ENCODE data around the gene UBL4B.
"Not testable (repeated sequence)": the region's sequence is repeated elsewhere in the genome, so short reads cannot be mapped to it uniquely, and the experiment has no call there.

The UBL4B gene, protein sequence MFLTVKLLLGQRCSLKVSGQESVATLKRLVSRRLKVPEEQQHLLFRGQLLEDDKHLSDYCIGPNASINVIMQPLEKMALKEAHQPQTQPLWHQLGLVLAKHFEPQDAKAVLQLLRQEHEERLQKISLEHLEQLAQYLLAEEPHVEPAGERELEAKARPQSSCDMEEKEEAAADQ

DNA sequence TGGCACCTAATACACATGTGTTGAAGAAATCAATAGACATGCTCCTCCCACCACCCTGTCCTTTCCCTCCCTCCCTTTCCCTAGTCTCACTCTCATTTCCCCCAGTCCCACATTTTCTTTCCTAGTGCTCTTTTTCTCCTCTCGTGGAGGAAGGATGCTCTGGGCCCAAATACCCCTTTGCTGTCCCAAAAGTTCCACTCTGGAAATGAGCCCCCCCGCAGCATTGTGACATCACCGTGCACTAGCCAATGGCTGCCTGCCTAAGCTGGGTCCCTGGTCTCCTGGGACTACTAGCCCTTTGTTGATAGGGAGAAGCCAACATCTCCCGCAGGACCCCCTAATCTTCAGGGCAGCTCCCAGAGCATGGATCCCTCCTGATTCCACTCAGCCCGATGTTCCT is at the start of gene UBL4B:
Gene UBL4B (plus strand): TSS at position 301 of the 400 bp plus-strand sequence. CDS start 92 bp downstream, at position 393.
- DNase-seq = no peak

DNA sequence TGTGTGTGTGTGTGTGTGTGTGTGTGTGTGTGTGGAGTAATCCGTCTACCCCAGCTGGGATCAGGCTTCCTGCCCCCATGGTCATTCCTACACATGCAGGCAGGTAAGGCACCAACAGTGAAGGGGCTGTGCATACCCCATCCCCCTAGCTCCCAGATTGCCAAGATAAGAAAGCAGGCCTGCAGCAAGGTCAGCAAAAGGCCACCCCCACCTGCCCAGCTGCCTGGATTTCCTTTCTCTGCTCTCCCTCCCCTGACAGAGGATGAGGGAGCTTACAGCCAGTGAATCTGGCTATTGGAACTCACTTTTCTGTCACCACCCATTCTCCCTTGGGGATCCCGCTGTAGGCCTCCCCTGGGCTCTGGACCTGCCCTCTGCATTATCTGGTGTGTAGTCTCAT is 49.6 kb upstream of the UBL4B start:
- no peak for DNase-seq

- DNase-seq = no peak
These were observed 48.5 kb upstream of the UBL4B start for GRCh38 chr1:110063781-110064180.

DNA sequence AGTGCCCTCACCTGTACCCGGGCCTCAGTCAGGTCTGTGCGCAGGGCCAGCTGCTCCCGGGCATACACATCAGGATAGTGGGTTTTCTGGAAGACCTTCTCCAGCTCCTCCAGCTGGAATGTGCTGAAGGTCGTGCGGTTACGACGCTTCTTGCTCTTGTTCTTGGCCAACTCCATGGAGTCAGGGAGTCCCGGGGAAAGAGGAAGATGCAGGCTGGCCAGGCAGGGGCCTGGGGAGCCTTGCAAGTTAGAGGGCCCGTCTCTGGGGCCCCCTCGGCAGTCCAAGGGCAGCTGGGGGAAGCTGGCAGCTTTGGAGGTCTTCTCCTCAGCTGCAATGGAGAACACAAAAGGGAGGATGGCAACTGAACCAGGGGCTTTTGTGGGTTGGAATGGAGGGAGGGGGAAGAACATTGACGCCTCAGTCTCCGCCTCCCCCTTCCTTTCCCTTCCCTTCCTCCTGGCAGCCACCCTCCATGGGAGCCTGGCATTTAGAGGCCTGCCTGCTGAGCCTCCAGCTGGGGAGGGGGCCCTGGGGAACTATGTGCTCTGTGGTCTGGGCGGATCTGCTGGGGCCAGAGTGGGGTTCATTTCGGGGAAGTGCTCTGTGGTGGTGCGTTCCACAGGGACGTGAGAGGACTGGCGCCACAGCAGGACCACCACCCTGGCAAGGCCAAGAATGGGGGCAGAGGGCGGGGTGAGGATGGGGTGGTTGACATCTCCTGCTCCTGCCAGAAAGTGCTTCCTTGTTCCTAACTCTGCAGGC is 47.5 kb upstream of the UBL4B start:
- DNase-seq = no peak

DNA sequence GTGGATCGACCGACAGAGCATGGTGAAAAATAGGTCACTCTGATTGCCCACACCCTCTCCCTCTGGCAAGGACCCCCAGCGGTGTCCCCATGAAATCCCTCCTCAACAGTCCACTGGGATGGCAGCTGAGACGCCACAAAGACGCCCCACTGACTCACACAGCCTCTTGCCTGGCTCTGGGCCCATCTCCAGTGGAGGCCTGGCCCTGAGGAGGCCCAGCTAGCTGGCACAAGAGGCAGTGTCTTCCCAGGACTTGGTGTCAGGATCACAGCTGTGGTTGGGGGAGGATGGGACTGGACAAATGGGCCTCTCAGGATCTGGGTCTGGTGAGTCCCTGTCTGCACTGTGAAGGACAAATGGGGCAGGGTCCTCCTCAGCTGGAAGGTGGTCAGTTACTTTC is 46.4 kb upstream of the UBL4B start:
- DNase-seq = no peak

GRCh38 chr1:110067479-110067892 is 44.8 kb upstream of the UBL4B start:
- DNase-seq = no peak

DNA sequence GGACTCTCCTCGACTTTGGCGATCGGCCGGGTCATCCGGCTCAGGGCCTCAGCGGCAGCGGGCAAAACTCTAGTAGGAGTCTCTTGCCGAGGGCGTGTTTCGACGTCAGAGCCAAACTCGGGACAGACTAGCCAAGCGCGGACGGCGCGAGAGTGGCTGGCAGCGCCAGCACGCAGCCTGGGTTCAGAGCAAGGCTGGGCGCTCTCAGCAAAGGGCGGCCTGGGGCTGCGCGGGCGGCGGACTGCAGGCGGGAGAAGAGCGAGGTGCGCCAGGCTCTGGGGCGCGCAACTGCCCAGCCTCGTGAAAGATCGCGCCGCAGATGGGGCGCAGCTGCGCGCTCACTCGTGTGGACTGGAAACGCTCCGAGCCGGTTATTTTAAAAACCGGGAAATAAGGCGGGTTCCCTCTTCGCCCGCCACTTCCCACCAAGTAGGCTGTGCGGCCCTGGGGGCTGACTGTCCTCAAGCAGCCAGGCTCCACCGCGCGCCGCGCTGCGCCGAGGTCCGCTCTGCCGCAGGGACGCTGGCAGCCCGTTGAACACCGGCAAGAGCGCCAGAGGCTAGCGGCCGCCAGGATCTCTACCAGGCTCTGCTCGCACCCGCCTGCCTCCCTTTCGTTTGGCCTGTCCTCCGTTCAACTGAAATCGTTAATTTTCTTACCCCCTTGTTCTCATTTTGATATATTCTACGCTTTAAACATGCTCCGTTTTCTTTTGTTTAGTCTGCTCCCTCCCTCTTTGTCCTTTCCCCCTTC is 44.2 kb upstream of the UBL4B start:
- peak in 1 of 2 donors; percentile 11 for DNase-seq

DNA sequence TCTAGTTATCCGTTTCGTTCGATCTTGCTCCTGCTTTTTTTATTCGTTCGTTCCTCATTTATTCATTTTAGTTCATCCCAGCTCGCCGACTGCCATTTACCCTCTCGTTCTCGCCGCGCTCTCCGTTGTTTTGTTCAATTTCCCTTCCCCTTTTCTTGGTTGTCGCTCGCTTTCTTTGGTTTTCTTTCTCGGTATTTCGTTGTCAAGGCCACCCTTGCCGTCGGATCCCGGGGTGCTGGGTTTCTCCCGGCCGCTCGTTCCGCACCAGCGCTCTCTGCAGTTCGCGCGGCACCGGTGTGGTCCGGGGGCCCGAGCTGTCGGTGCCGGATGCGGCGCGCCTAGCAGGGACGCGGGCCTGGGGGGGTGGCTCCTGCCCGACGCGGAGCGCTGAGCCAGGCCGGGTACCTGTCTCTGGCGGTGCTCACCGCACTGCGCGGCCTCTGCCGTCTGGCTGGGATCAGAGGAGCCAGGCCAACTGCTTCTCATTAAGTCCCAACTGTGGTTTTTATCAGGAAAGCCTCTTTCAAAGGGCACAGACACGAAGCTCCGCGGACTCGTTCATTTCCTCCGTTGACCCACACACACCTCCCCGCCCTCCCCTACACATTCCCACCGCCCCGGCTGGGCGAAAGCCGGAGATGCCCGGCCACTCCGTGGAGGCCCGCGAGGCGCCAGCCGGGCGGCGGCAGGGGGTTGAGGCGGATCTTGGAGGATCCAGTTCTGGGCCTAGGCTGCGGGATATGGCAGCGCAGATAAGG is 43.4 kb upstream of the UBL4B start:
- DNase-seq = peak in 1 of 2 donors; percentile 44

DNA sequence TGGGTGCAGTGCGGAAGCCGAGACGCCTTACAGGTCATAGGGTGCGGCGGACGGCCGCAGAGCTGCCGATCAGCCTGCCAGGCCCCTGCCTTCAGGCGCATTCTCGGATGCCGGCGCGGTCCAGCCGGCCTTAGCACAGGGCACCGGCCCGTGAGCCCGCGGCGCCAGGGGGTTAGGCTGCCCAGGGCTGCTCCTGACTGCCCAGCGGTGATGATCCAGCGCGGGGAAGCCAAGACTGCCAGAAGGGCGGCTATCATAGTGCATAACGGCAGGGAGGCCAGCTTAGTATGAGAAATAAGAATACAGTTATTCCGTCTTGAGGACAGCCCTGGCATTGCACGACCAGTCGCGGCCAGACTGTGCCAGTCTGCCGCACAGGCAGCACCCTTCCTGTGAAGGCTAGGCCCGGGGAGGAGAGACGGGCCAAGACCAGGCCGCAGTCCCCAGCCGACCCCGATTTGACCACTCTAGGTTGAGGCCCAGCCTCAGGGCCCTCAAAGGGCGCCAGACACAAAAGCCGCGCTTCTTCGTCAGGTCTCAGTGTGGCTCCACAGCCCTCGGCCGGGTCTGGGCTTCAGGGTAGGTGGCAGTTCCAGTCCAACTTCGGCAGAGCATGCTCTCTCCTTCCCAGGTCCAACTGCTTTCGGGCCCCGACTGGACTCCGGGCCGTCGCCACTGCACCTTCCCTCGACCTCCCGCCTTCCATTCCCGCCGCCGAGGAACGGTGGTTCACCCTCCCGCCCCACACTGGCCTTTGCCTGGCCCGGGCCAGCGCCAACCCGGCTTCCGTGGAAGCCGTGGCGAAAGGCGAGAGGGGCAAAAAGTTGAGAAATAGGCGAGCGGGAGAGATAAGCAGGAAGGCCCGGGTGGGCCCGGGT is 42.6 kb upstream of the UBL4B start:
- DNase-seq = peak in 1 of 2 donors; percentile 20

- DNase-seq = no peak
These were observed 42.0 kb upstream of the UBL4B start for GRCh38 chr1:110070282-110070669.

DNA sequence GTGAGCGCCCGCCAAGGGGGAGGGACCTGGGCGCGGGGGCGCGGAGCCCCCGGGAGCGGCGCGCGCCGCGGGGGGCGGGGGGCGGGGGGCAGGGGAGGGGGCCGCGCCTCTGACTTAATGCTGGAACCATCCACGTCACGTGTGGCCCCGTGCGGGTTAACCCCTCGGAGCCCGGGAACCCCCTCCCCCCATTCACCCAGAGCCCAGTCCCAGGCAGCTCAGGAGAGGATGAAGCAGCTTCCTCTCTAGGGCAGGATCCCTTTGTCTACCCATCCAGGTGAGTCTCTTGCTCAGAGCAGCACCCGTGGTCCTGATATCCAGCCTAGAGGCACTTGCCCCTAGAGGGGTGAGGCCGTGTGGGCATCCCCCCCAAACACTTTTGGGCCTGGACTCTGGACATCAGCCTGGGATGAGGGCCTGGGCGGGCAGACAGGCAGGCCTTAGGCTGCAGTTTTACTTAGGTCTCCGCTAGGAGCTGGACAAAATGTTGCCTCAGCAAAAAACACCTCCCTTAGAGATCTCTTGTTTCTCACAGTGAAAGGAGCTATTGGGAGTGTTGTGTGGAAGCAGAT is 41.5 kb upstream of the UBL4B start, which contains the start of gene ALX3:
Gene ALX3 (minus strand): TSS at position 2 of the 572 bp plus-strand sequence. CDS start 60 bp downstream, outside the sequence.
- no peak for DNase-seq

DNA sequence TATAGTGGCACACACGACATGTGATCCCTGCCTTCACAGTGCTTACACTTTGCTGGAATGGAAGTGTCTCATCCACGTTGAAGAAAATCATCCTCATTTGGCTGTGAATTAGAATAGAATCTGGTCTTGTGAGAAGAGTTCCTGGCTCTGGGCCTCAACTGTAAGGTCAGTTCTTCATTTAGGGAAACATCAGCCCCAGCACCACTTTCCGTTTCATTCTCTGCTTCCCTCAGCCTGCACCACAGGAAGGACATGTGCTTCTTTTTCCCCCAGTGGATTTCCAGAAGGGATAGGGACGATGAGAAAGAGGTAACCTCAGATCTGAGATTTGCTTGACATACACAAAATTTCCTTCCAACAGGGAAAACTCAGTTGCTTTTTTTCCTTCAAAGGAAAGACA is 38.1 kb upstream of the UBL4B start:
- no peak for DNase-seq

DNA sequence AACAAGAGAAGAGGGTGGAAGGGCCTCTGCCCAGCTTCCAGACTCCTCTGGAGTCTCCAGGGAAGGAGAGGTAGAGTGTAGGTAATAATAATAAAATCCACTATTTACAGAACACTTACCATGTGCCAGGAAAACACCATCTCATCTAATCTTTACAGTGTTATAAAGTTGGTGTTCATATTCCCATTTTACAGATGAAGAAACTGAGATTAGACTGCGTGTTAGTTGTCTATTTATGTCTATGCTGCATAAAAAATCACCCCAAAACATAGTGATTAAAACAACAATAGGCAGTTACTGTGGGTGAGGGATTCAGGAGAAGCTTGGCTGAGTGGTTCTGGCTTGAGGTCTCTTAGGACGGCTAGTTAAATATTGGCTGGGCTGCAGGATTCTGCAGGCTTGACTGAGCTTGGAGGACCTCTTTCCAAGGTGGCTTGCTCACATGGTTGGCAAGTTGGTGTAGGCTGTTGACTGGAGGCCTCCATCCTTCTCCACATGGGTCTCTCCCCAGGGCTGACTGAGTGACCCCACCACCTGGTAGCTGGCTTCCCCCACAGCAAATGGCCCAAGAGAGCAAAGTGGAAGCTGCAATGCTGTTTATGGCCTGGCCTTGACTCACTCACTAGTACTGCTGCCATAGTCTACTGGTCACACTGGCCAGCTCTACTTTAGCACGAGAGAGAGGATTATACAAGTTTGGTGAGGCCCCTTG is 35.3 kb upstream of the UBL4B start:
- DNase-seq = no peak

- DNase-seq = not testable (repeated sequence)
These were observed 32.2 kb upstream of the UBL4B start for GRCh38 chr1:110079995-110080394.

GRCh38 chr1:110081061-110081460 is 31.2 kb upstream of the UBL4B start:
- DNase-seq = no peak

DNA sequence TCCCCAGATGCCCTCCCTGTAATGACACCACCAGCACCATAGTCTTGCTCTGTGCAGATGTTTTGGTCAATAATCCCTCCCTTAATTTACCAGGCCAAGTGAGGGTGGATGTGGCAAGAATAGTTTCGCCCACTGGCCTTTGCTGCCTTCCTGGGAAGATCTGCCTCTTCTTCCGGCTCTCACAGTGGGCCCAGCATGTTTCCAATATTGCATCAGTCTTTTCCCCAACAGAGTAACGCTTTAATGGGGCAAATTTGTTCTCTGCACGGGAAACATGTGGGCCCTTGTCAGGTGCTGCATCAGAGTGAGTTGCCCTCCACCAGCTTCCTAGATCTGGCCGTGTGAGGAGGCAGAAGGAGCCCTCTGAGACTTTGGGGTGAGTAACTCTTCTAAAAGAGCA is 29.8 kb upstream of the UBL4B start:
- no peak for DNase-seq

DNA sequence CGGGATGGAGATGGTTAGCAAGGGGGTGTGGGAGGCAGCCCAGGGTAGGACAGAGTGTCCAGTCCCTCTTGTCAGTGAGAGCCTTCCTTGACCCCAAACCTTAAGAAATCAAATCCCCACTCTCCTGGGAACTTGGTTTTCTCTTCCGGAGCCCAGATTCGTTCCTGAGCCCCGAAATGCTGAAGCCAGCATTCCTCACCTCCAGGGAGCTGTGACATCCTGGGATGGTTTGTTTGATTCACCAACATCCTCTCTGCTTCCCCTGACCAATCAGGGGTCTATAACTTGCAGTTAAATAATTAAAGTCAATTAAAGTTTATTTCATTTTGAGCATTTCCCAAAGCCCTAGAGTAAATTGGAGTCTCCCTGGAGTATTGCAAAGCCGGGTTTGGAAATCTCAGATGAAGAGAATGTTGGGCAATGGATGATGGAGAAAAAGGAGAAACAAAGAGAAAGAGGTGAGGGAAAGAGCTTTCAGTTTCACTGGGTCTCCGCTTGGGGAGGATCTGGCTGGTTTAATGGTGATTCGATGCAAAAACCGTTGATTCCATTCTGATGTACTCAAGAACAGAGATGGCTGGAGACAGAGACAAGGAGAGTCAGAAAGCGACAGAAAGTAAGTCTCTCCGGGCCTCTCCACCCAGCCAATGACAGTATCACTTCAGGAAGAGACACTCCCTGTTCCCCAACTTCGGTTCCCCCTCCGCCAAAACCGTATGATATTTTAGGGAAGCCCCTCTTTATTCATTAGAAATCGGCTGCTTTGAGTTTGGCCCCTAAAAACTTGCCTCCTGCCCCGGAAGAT is 29.0 kb upstream of the UBL4B start:
- no peak for DNase-seq

DNA sequence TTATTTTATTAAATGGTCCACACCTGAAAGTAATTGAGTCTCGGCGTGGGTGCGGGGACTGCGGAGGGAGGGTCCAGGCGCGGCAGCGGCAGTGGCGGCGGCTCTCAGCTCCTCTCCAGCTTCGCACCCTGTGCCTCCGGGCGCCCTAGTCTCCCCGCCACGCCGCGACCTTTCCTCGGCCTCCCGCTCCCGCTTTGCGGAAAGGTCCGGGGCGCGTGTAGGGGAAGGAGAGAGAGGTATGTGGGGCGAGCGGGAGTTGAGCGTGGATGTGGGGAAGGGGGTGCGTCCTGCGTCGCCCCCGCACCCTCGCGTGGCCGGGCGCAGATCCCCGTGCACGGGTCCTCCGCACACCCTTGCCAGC is 28.4 kb upstream of the UBL4B start:
- DNase-seq = peak in 1 of 2 donors; percentile 29

DNA sequence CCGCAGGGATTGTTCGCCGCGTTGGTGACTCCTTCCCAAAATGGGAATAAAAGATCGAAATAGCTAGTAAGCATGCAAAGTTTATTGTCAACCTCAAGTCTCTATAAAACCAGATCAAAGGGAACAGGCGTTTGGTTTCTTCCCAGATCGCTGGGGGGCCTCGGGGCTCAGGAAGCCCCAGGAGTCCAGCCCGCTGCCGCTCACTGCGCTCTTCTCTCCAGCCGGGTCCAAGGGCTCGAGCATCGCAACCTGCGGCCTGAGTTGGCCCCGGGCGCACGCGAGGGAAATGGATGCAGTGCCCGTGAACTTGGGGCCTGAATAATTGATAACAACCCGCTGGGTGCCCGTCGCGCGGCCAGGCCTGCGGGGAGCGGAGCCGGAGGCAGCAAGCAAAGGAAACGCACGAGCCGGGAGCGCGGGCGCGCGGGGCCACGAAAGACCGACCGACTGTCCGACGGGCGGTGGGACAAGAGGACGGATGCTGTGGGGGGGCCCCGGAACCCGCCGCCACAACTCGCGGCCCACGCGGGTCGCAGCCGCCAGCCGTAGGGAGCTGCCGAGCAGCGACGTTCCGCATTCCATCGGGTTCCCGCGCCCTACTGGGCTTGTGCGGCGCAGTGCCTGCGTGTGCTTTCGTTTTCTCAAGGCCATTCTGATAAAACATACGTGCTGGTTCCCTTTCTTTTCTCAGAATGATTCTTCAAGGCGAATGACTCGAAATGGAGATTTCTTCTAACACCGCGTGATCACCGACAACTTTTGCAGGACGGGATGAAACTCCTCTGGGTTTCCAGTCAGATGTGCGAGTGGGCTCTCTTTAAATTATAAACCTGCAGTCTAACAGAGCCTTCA is 27.8 kb upstream of the UBL4B start:
- peak; percentile 28 to 39 for DNase-seq
